HT1080 (cell line): ENCODE data around the gene JPH2. TPM values are rescaled to one million over a fixed set of nuclear protein-coding genes. Genes with fewer than 3 reads are reported as not detected.

ENCODE experiments used
- DNase-seq: peaks from one replicate; pipeline ENCODE4 v3.0.0-alpha.2; 2015; ENCODE audit warnings: low read depth
- total RNA-seq: library from RNA; depleted of rRNA; stranded (reverse); fragments of >200 nt; shearing (Covaris generic); gene quantifications from 2 replicates; pipeline ENCODE4 v1.2.3, GENCODE V29; 2014

The JPH2 gene
- total RNA-seq, 1 experiment from 2014 or later, result 0.34 TPM

DNA sequence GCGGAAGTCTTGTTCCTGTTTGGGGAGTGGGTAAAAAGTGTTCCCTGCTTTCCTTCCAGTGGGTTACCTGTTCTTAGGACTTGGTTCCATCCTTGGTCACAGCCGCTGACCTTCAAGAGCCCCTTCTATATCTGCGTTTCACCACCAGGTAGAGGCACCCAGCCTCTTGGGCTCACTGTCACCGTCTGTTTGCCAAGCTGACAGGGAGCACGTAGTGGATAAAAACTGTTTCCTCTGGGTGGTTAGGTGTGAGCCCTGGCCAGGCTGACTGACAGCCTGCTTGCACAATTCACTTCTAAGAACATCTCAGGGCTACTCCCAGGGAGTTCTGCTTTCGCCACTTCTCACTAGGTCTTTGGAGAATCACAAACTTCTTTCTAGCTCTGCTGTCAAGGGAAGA lies 1.8 kb upstream of the JPH2 start:
- DNase-seq, result no peak

DNA sequence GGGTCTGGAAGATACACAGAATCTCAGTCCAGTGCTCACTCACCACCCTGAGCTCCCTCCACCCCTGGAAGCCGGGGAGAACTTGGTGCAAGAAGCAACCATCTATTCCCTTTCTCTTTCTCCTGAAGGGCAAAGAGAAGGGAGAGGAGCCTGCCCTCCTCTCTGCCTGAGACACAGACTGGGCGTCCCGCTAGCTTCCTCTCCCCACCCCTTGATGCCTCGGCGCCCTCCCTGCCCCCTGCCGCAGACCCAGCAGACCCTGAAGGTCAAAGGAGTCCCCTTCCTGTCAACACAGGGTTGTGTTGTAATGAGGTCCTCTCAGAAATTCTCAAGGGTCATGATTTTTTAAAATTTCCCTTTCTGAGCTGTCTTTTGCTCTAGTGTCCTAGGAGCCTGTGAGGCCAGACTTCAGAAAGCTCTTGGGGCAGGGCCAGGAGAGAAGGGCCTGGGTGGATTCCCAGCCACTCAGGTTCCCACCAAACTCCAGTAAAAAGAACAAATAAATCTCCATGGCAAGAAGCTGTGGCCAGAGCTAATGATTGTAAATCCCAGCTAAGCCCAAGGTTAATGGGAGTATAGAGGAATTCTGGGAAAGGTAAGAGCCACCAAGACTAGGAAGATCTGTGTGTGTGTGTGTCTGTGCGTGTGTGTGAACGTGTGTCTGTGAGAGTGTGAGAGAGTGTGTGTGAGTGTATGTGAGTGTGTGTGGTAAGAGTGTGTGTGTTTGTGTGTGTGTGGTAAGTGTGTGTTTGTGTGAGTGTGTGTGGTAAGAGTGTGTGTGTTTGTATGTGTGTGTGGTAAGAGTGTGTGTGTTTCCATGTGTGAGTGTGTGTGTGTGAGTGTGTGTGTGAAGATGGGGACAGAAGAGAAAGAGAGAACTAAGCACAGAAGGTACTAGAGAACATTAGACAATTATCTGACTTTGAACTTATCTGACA lies 1.1 kb upstream of the JPH2 start:
- no peak for DNase-seq

DNA sequence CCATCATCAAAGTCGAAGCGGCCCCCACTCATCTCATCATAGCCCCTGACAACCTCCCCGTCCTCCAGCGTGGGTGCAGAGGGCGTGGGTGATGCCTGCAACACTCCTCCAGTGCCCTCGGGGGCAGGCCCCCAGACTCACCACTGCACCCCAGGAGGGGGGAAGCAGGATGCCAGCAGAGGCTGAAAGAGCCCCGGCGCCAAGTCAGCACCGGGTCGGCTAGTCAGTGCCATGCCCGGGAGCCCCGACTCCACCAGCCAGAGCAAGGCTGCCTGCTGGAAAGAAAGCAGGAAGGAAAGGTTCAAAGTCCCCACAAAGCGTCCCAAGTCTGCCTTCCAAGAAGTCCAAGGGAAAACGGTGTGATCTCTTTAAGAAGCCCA lies 324 bp downstream of the JPH2 start:
- DNase-seq, result no peak

DNA sequence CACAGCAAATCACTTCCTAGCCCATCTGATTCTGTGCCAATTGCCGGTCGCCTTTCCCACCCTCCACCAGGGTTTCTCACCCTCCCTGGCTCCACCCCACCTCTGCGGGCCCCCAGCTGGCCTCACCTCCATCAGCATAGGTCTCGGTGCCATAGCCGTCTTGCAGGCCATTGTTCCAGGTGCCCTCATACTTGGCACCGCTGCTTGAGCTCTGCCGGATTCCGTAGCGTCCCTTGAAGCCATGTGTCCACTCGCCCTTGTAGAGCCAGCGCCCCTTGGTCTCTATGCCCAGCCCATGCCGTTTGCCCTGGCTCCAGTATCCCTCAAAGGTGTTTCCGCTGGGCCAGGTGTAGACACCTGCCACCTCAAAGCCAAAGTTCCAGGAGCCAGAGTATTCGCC lies 787 bp downstream of the JPH2 start:
- DNase-seq, result no peak

DNA sequence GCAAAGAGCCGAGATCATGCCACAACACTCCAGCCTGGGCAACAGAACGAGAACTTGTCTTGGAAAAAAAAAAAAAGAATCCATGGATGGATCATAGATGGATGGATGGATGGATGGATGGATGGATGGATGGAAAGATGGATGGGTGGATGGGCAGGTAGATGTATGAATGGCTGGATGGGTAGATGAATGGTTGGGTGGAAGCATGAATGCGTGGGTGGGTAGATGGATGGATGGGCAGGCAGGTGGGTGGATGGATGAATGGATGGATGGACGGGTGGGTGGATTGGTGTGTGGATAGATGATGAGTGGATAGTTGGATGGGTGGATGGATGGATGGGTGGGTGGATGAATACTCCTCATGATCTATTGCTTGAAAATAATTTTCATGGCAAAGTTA lies 1.4 kb downstream of the JPH2 start:
- DNase-seq, result no peak

DNA sequence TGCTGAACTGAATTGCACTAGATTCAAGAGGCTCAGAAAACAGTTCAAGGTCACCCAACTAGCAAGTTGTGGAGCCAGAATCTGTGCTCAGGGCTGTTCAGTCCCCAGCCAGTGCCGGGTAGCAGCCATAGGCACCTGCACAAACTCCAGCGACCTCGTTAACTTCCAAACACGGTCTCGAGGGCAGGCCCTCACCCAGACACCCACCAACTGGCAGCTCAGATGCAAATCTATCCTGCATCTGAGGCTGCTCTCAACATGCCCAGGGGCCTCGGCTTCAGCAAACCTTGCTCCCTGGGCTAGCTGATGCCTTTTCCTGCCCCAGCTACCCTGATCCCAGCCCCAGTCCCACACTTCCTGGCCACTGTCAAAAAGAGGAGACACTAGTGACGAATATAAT lies 3.7 kb downstream of the JPH2 start:
- DNase-seq, result no peak

DNA sequence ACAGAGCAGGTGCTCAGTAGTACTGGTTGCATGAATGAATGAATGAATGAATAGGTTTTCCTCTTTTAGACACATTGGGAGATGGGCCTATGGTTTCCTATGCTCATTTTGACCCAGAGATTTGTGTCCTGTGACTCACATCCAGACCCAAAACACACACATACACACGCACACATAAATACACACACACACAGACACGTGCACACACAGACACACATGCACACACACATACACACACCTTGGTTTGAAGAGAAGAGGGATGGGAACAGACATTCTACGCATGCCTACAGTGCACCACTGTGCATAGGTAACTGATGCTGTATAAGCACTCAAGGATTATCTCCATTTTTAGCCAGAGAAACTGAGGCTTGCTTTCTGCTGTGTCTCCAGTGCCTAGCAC lies 4.1 kb downstream of the JPH2 start:
- DNase-seq, result no peak

DNA sequence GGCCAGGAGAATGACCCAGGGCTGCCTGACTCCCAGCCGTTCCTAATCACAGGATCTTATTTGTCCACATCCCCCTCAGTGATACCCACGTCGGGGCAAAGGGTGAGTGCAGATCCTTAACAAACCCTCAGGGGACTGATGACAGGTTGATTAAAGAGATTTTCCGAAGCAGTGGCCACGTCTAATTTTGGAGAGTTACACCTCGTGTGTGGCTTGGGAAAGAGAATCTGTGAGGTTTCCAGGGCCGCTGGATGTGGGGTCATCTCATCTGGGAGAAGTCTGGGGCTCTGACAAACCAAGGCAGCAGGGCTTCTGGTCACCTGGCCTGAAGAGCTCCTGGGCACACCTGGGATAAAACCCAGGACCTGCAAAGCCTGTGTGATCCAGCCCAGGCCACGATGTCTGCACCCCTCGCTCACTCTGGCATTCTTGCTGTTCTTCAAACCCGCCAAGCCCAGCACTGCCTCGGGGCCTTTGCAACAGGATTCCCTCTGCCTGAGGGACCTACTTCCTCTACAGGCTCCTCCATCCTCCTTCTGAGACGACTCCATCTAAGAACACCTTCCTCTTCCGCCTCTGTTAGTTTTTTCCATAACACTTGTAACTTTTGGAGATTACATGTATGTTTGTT lies 4.7 kb downstream of the JPH2 start:
- DNase-seq, result no peak

DNA sequence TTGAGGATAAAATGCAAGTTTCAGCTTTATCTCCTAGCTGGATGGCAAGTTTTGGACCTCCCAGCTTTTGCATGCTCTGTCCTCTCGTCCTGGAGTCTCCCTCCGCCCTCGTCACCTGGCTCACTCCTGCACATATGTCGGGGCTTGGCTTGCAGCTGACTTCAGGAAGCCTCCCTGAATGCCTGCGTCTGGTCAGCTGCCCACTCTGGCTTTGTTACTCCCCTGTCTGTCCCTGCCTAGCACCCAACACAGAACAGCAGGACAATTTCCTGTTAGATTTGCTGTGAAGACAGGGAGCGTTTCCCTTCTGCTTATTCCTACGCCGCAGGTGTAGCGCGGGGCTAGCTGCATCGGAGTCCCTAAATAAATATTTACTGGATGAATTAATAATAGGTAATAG lies 5.4 kb downstream of the JPH2 start:
- no peak for DNase-seq

DNA sequence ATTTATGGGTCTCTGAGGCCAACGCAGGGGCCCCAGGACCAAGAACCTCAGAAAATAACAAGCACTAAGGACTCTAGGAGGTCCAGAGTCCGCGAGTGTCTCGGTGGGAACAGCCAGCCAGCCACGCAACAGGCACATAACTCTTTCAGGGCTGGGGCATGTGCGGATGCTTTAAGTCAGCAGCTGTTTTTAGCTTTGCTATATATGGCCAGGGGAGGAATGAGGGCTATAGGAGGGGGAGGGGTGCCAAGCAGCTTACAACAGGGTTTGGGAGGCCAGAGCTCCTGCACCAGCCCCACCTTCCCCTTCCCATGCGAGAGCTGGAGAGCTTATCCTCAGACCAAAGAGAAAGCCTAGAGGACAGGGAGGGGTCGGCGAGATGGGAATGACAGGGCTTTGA lies 6.2 kb downstream of the JPH2 start:
- no peak for DNase-seq

DNA sequence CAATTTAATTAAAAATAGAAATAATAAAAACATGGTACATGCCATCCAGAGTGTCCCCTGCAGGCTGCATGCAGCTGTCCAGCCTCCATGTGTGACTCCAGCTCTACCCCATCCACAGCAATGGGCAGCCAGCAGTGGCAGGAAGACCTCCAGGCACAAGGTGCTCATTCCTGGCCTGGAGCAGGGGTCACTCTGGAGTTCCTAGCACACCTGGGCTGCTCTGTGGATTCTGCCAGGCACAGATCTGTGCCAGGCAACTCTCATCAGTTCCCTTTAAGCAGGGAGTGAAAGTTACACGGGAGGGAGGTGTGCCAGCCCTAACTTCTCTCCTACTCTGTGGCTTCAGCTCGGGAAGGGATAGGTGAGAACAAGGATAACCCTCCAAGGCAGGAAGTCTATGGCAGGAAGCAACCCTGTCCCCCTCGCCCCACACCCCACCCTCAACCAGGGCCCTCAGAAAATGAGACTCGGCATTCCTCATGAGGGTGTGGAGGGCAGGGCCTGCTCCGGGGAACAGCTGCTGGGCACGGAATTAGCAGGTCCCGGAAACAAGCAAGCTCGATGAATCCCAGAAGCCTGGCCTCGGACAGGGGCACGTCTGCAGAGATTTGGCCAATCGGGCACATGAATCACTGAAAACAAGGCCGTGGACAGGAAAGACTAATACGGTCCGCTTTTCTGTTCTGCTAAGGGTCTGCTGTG lies 10.0 kb downstream of the JPH2 start:
- DNase-seq, result no peak

DNA sequence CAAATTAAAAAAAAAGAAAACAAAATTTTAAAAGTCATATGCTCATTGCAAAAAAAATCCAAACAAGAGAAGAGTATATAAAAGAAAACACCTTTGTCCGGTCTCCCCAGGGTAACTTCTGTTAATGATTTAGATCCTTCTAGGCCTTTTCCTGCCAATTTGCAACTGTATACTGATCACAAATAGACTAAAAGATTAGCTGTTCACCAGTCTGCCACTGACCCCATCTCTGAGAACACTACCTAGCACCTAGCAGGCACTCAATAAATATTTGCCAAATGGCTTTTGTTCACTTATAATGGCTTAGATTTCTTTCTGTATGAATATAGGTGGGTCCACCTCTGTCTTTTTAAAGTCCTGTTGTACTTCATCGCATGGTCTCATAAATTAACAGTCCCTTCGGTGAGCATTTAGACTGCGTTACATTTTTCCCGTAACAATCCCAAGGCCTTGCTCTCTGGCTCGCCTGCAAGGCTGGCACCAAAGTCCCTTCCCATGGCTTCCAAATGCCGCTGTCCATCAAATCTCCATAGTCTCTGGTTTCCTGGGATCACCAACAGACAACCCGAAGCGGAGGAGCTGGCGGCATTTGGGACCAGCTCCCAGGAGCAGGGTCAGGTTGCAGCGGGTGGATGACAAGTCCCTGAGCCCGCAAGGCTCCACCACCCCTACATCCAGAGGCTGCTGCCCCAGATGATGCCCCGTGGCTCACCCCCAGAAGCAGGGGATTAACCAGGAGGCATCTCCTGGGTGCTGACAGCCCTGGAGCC lies 11.8 kb downstream of the JPH2 start:
- no peak for DNase-seq

DNA sequence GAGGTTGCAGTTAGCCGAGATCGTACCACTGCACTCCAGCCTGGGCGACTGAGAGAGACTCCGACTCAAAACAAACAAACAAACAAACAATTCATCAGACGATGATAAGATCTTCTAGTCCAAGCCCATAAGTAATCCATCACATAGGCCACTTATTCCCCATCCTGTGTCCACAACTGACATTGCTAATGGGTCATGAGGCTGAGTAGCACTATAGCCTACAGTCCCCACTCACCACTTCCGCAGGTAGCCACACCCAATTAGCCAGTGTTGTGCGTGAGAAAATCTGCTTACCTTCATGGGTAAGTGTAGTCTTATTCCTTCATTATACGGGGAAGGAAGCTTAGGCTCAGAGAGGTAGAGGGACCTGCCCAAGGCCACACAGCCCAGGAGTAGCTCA lies 13.1 kb downstream of the JPH2 start:
- DNase-seq, result no peak

DNA sequence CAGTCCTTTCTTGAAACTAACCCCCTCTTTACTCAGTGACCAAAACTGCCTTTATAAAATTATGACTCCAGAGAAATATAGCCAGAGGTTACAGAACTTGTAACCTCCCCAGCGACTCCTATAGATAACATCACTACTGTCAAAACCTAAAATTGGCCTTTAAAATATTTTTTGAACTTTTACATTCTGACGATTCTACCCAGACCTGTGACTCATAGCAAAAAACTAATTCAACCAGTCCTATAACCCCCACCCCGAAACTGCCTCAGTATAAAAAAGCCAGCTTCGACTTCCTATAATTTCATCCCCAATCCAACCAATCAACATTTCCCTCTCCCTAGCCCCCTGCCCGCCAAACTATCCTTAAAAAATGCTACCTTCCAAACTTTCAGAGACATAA lies 13.9 kb downstream of the JPH2 start:
- no peak for DNase-seq

DNA sequence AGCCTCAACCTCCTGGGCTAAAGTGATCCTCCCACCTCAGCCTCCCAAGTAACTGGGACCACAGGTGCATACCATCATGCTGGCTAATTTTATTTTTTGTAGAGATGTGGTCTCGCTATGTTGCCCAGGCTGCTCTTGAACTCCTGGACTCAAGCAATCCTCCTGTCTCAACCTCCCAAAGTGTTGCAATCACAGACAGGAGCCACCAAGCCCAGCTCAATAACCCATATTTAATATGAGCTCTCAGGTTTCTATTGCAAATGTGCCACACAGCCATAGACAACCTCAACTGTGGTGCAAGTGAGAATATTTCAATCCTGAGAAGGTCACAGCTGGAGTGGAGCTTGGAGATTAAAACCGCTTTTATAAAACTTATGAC lies 14.4 kb downstream of the JPH2 start:
- DNase-seq, result no peak

DNA sequence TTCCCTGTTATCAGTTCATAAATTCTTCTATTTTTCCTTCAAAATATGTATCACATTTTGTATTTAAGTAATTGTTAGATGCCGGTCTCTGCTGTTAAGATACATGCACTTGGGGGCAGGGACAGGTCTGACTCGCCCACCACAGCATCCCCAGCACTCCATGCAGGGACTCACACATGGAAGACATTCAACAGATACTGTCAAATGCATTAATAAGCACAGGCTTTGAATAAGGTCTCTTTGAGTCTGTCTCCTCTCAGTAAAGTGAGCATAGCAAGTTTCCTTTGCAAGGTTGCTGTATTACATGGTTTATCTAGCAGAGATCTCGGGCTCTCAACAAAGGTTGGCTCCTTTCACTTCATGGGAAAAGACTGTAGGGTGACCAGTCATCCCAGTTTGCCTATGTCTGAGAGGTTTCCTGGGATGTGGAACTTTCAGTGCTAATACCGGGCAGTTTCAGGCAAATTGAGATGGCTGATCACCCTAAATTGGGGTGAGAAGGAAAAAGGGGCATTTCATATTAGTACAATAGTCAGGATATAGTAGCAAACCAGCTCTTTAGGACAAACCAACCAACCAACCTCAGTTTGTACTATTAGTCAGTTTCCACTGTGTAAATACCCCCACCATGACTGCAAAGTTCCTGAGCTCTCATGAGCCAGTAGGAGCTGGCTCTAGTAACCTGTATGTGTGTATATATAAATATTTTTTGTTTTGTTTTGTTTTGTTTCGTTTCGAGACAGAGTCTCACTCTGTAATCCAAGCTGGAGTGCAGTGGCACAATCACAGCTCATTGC lies 15.0 kb downstream of the JPH2 start:
- DNase-seq, result no peak

DNA sequence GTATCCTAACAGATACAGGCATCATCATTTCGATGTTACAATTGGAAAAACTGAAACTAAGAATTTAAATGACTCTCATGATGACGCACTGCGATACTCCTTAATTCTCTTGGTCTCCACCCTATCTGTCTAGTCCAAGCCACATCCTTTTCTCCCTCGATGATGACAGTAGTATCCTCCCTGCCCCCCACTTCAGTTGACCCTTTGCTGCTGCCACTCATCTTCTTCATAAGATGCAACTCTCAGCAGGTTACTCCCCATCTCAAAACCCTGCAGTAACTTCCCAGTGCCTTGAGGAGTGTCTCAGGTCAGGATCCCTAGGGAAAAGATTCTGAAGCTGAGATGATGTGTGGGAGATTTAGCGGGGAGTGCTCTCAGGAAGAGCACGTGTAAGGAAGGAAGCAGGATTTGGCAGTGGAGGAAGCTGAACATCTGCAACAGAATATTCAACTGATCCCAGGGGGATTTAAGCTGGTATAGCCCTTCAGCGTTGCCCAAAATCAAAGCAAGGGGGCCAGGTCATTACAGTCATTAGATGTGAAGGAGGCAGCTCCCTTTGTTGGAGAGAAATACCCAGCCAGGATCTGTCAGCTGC lies 16.1 kb downstream of the JPH2 start:
- peak; percentile 23 for DNase-seq

DNA sequence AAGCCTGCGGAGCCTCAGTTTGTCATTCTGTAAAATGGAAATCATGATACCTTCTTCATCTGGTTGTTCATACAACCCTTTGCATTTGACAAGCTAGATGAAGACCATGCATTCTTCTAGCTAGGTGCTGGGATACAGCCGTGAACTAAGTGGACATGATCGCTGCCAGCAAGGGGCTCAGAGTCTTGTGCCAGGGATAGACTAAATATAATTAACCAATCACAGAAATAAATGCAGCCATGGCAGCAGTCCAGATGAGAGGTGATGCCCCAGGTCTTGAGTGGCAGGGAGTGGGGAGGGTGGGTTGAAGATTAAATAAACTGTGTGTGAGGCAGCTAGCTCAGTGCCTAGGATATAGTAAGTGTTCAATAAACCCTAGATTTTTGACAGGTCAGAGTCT lies 19.3 kb downstream of the JPH2 start:
- no peak for DNase-seq

DNA sequence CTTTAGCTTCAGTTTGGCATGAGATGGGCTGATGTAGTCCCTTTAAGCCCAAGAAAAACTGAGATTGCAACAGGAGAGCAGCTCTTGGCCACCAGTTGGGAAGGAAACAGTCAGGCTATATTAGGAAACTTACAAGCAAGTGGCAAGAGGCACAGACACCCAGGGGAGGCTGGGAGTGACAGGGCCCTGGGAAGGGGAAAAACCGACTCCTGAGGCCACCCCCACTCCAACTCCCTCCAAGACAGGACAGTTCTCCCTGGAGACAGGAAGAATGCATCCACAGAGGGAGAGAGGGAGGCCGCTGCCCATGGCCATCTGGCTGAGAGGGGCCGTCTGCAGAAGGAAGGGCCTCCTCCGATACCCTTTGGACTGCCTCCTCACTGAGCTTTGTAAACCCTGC lies 20.5 kb downstream of the JPH2 start:
- DNase-seq, result peak; percentile 63

DNA sequence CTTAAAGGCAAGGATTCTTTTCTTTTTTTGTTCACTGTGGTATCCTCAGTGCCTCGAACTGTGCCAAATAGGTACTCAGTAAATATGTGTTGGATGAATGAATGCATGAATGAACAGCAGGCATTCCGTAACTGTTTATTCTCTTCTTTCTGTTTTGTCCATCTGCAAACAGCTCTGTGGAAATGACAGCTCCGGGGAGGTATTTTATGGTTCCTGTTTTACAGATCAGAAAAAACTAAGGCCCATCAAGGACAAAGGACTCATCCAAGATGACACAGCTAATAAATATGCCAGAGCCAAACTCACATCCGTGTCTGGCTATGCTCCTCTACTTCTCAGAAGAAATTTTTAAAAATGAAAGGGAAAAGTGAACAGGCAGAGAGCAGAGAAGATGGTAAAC lies 21.0 kb downstream of the JPH2 start:
- peak; percentile 71 for DNase-seq
